Measurements from ENCODE around the gene TOP2B.
A peak's percentile ranks its signal among the peaks of the same experiment; 100 is the strongest.

The TOP2B gene

DNA sequence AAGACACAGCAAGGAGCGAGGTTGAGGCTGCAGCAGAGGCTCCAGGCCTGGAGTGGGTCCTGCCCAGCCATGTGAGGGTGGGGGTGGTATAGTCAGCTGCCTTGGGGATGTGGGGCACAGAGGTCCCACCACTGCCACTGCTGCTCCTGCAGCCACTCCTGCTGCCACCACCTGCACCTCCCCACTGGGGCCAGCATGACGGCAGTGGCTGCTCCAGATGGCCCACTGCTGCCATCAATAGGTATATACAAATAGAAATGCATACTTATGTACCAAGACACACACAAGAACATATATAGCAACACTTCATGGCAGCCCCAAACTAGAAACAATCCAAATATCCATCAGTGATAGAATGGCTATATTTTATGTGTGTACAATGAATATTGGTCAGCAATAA lies 10.0 kb upstream of the TOP2B start:
- no peak for DNase-seq (ENCODE audit: low read depth)

DNA sequence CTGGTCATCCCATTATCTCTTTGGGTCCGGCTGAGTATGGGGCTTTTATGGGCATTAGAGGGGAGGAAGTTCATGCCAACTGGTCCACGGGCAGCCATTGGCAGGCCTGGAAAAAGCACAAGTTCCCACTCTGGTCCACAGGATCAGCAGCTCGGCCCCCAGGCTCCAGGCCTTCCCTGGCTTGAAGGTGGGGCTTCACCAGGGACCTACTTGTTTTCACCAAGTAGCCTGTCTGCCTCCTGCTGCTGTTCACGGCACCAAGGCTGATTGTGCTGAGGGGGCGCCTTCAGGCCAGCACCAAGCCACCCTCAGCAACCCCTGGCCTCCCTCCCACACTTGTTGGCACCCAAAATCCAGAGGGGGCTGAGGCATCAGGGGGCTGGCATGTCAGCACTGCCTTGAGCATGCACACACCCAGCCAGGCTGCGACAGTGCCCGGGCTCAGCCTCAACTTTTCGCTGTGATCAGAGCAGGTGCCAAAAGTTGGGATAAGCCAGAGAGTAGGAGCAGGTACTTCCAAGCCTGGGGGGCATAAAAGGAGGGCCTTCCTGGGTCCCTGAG lies 9.1 kb upstream of the TOP2B start:
- DNase-seq (ENCODE audit: low read depth): no peak

DNA sequence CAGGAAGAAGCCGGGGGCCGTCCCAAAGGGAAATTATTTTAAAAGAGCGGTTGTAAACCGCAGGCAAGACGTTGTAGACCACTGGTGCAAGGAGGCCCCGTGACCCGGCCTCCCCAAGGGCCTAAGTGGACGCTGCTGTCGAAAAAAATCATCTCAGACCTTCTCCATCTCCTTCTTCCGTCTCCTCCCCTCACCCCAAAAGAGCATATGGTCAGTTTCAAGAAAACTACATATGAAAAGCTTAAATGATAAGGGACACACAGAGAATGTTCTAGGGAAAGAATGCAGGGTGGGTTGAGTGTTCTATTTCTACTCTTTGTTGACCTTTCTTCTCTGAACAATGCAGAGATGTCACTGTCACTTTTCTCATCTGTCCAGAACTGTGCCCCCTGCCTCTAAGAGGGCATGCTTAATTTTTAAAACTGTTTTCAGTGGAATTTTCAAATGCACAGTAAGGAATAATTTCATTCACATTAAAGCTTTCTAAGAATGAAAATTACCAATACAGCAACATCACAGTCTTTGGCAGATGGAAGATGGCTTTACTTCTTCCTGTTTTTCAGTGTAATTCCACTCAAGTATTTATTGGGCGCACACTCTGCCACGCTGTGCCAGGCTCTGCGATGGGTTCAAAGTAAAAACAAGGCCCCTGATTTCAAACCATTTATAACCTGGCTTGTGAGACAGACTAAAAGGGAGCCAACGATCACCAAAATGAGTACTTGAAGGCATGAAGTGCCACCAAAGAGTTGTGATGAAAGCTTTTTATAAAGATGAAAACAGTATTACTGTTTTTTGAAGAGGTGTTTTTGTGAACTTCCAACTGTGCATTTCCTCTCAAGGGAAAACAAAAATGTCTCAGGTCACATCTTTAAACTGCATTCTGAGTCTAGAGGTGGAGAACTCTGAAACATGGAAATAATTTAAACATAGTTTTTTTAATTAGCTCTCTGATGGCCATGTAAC lies 891 bp upstream of the TOP2B start:
- no peak for DNase-seq (ENCODE audit: low read depth)

DNA sequence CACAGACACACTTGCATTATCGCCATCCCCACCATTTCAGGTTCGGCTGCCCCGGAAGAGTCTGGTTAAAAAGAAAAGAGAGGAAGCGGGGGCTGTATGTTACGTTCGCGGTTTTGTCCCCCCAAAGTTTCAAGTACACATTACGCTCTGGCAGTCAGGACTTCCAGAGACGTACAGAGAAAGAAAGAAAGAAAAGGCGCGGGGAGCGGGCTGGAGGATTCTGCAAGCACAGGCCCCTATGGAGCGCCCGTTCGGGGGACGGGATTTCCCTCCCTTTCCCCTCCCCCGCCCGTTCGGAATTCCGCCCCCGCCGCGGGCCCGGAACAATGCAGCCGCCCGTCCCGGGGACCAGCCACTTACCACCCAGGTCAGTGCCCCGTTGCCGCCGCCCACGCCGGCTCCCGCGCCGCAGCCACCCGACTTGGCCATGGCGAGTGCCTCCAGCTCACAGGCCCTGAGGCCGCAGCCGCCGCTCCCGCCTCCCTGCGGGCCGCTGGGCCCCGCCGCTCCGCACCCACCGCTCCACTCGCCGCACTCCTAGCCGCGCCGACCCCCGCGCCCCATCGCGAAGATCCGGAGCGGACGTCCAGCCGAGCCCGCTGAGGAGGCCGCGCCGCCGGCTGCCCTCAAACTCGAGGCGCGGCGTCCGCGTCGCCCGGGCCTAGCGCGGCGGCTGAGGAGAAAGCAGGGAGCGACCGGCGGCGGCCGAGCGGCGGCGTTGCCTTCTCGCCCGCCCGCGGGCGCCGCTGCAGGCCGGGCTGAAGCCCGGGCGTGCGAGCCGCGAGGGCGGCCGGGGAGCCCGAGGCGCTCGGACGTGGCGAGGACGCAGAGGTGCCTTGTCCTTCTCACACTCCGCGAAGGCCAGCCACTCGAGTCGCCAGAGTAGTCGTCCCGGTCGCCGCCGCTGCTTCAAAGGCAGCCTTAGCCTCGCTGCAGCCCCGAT lies 567 bp downstream of the TOP2B start:
- DNase-seq (ENCODE audit: low read depth): no peak

DNA sequence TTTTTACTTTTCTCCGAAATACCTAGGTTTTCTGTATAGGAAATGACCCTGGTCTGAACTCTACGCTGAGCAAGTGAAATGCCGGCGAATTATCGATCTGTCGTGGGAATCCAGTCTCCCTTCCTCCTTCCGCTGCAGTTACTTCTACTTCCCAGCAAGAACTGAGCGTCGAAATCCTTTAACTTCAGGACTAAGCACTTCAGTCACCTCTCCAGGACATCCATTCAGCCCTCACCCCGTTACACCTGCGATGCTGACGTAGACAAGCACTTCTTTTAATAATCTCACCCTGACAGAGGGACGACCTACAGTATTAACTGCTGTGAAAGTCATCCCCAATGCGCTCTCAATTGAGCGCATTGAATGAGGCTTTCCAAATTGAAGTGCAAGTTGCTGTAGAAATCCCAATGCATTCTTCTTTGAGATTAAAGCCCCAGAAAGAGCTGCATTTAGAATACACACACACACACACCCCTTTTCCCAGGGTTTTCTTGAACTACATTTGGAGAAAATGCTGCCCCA lies 1.3 kb downstream of the TOP2B start:
- DNase-seq (ENCODE audit: low read depth): no peak

DNA sequence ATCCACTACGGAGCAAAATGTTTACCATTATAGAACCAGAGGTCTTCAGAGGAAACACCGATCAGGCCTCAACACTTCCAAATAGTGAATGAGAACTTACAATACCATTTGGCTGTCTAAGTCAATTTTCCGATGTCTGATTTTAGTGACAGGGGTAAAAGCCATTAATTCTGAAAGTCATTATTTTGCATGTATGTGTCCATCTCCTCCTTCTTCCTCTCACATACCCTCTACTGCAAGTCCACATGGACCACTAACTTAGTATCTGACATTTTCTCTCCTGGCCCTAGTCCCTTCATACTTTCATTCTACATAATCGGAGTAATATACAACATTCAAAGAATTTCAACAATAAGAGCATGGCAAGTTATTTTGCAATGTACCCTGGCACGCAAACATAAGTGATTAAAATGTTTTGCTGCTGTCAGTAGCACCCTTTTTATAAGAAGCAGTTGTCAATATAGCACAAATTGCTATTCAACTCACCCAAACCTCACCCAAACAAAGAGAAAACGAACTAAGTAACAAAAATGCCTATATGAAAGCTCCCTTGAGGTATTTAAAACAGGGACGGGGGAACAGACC lies 1.9 kb downstream of the TOP2B start:
- no peak for DNase-seq (ENCODE audit: low read depth)

DNA sequence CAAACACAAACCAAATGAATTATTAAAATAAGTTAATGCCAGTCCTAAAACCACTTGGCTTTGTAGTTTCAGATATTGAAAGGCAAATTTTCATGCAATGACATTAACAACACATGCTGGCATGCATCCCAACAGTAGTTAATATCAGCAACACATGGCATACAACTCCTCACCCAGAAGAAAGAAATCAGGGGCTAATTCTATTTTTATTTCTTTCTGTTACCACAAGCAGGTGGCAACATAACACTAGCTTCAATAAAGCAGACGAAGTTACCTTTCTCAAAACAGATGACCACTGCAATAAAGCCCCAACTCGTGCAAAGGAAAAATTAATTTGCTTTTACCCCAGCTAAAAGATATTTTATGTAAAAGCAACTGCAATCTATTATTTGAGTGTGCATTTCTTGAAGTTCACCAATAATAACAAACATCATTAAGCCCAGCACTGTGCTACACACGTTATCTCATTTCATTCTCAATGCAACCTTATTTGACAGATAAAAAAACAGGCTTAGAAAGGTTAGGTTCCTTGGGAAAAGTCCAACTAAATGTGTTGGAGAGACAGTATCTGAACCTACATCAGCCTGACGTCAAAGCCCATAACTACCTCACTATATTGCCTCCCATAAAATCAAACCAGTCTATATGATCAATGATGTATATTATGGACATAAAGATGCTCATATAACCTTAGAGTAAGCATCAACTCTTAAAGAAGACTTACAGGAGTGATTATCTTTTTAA lies 2.8 kb downstream of the TOP2B start:
- DNase-seq (ENCODE audit: low read depth): no peak

DNA sequence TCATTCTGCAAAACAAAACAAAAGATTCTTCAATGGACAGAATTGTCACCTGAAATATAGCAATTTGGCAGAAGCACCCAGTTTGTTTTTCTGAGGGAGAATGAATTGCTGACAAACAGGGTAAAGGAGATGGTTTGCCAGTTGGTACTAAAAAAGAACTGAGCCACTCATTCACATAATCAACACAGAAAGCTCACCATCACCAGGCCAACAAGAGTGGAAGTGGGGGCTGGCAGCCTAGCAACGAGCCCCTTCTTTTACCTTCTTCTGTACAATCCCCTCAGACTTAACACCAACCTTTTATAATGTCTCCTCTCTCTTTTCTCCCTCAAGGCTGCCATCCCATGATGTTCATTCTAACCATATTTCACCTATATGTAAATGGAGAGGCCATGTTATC lies 5.9 kb downstream of the TOP2B start:
- no peak for DNase-seq (ENCODE audit: low read depth)

DNA sequence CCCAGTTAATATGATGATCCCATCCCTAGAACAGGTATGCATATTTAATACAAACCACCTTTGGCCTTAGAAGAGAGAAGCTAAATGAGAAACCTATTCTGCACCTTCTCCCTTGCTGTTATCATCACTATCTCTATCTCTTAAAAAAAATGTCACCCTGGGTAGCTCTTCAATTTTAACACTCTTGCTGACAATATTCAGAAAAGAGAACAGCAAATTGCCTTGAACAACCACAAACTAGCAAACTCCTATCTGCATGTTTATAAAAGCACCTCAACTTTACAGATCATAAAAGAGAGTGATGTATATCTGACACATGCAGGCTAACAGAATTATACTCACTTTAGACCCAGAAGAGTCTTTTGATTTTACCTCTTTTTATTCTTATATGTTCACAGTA lies 7.4 kb downstream of the TOP2B start:
- DNase-seq (ENCODE audit: low read depth): no peak

DNA sequence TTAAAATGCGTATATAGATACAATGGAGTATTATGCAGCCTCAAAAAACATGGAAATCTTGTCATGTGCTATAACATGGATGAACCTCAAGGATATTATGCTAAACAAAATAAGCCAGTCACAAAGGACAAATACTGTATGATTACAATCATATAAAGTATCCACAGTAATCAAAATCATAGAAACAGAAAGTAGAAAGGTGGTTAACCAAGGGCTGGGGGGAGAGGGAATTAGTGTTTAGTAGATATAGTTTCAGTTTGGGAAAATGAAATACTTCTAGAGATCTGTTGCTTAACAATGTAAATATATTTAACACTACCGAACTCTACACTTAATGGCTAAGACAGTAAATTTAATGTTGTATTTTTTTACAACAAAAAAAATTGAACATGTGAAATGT lies 9.0 kb downstream of the TOP2B start:
- DNase-seq (ENCODE audit: low read depth): no peak

DNA sequence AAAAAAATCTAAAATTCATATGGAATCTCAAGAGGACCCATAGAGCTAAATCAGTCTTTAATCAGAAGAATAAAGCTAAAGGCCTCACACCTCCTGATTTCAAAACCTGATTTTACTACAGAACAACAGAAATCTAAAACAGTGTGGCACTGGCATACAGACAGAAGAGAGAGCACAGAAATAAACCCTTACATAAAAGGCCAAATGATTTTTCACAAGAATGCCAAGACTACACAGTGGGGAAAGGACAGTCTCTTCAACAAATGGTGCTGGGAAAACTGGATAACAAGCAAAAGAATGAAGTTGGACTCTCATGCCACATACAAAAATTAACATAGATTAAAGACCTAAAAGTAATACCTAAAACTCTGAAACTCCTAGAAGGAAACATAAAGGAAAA lies 10.1 kb downstream of the TOP2B start:
- DNase-seq (ENCODE audit: low read depth): no peak

DNA sequence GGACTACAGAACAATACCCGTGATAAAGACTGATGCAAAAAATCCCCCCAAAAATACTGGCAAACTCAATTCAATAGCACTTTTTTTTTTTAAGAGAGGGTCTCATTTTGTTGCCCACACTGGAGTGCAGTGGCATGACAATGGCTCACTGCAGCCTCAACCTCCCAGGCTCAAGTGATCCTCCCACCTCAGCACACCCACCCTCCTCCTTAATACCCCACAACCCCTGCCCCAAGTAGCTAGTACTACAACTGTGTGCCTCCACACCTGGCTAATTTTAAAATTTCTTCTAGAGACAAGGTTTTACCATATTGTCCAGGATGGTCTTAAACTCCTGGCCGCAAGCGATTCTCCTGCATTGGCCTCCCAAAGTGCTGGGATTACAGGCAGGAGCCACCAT lies 11.4 kb downstream of the TOP2B start:
- DNase-seq (ENCODE audit: low read depth): no peak

DNA sequence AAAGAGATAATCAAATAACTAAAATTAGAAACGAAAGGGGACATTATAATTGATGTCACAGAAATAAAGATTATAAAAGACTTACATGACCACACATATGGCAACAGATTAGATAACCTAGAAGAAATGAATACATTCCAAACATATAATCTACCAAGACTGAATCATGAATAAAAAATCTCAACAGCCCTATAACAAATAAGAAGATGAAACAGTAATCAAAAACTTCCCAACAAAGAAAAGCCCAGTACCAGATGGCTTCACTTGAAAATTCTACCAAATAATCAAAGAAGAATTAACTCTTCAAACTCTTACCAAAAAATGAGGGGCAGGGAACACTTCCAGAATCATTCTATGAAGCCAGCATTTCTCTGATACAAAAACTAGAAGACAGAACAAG lies 11.8 kb downstream of the TOP2B start:
- no peak for DNase-seq (ENCODE audit: low read depth)

DNA sequence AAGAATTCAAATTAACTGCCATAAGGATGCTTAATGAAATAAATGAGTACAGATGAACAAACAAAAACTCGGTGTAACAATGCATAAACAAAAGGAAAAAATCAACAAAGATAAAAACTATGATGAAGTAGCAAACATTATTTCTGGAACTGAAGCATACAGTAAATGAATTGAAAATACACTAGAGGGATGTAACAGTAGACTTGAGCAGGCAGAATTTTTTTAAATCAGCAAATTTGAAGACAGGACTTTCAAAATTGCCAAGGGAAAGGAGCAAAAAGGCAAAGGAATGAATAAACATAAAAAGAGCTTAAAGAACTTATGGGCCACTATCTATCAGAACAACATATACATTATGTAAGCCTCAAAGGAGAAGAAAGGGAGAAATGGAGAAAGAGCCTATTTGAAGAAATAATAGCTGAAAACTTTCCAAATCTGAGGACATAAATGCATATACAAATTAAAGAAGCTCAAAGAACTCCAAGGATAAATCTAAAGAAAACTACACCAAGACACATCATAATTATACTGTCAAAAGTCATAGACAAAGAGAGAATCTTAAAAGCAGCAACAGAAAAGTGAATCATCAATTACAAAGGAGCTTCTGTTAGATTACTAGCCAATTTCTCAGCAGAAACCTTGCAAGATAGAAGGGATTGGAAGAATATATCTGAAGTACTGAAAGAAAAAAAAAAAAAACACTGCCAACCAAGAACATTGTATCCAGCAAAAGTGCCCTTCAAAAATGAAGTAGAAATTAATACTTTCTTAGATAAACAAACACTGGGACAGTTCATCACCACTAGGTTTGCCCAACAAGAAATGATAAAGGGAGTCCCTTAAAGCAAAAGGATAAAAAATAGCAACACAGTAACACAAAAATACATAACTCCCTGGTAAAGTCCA lies 15.5 kb downstream of the TOP2B start:
- no peak for DNase-seq (ENCODE audit: low read depth)

DNA sequence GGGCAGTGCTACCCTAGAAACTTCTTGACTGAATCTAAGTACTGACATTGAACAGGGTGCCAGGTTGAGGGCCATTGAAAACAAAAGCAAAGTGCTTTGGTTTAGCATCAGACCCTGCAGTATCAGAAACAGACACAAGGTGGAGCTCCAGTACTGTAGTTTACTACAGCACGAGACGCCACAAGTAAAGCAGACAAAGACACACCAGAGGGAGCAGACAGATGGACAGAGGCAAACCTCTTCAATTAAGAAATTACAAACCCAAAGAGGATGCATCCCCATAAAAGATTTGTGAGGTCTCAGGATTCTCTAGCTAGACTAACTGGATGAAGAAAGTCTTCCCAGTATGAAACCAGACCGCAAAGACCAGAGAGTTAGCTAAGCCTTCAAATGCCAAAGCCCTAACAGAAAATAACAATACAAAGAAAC lies 16.6 kb downstream of the TOP2B start:
- DNase-seq (ENCODE audit: low read depth): peak; percentile 32

DNA sequence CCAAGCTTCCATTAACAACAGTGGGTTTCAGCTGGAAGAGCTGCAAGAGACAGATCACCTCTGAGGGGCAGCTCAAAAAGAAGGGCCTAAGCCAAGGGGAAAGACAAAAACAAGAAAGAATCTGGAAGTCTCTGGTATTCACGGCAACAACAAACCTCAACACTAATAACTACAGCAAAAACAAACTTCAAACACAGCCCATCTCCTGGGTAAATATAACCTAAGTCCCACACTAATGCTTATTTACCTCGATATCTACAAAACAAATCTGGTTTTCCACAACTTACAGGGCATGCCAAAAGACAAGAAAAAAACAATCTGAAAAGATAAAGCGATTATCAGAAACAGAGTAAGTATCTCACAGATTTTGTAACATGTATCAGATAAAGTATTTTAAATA lies 29.7 kb downstream of the TOP2B start:
- no peak for DNase-seq (ENCODE audit: low read depth)

DNA sequence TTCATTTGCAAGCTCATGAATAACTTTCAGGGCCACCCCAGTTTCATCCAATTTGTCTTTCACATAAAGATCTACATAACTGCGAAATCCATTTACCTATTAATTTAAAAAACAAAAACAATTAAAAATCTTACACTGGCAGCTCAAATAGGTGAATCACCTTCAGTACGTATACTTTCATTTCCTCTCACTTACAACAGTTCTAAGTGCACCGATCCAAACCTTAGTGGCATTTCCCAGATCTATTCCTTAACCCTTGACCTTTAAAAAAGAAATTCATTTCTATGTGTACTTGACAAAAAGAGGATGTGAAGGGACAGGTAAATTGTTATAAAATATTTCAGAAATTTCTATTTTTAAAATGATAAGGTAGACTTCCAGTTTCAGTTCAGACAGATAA lies 30.8 kb downstream of the TOP2B start:
- DNase-seq (ENCODE audit: low read depth): no peak

DNA sequence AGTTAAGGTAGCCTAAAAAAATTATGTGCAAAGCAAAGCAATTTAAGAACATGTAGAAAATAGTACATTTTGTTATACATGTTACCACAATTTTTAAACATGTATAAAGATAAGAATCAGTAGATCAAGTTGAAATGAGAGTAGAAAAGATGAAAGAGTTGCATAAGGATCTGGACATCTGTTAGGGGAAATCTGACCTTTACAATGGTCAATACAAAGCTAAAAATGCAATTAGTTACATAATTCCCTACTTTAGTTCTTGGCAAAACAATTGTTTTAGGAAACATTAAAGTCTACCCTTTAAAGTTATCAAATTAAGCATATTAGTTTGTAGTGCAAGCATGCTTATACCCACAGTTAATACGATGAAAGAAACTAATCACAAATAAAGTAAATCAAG lies 32.7 kb downstream of the TOP2B start:
- DNase-seq (ENCODE audit: low read depth): no peak

DNA sequence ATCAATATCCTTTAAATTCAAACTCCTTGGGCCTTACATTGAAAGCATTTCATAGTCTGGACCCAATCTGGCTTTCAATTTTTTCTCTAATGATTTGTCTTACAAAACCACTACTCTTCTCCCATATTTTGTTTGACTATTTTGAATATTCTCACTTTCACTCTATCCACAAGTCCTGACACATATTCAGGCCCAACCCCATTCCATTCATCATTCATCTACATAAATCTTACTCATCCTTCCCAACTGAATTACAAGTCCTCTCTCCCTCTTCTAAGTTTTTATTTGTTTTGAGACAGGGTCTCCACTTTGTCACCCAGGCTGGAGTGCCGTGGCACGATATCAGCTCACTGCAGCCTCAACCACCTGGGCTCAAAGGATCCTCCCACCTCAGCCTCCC lies 43.6 kb downstream of the TOP2B start:
- DNase-seq (ENCODE audit: low read depth): no peak

DNA sequence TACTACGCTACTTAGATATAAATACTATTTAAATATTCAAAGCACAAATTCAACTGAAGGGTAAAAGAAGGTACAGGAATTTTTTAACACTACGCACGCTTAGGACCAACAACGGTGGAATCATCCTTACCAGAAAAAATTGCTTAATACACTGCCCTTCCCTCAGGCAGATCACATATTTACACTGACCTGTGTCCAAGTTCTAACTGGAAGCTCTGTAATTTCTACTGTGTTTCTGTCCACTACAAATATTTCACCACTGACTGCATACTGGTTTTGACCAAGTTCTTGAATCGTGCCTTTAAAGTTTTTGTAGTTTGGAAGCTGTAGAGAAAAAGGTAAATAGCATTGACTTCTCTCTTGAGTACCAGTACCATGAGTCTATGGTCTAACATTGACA lies 44.2 kb downstream of the TOP2B start:
- no peak for DNase-seq (ENCODE audit: low read depth)

Measured in GM04503 (cell line).